C4-2B (cell line): ENCODE measurements around the gene TRIB2.

Source experiments
- CTCF ChIP-seq: fragments of 450-650 bp; conservative IDR thresholded peaks from 2 replicates; pipeline ENCODE4 v1.5.1; 2017; ENCODE audit warnings: mild to moderate bottlenecking
- ZFX ChIP-seq: fragments of 450-650 bp; IDR thresholded peaks from 2 replicates; pipeline ENCODE4 v1.6.1; 2017

GRCh38 chr2:12672711-12673315 lies 43.9 kb upstream of the TRIB2 start:
- TF ChIP-seq CTCF, result no peak
- TF ChIP-seq ZFX, result no peak
